Activated naive CD4-positive, alpha-beta T cell treated with anti-CD3 and anti-CD28 coated beads, Interleukin-2, amount 10 ng/mL, durations not matched to agents 7 days and 5 days (primary cell): ENCODE results near the gene HAND1.

Experiments
- CTCF ChIA-PET: fragments of 350-600 bp; sonication (Branson Sonifier 250); formaldehyde crosslinking; loops from one replicate; lab custom pipeline; 2021; ENCODE audit warnings: antibody characterized with exemption; lab: Charles Lee
- DNase-seq: peaks from one replicate; pipeline ENCODE4 v3.0.0-alpha.2; 2020
- H3K27ac Mint-ChIP-seq: one replicate; pipeline ENCODE4 v1.8.0; 2021; ENCODE audit warnings: mild to moderate bottlenecking, moderate library complexity, mixed read lengths
- H3K27me3 Mint-ChIP-seq: one replicate; pipeline ENCODE4 v1.8.0; 2021; ENCODE audit warnings: mild to moderate bottlenecking, mixed read lengths
- H3K36me3 Mint-ChIP-seq: one replicate; pipeline ENCODE4 v1.8.0; 2021; ENCODE audit warnings: mixed read lengths
- H3K4me1 Mint-ChIP-seq: one replicate; pipeline ENCODE4 v1.8.0; 2021; ENCODE audit warnings: mixed read lengths
- H3K4me3 Mint-ChIP-seq: one replicate; pipeline ENCODE4 v1.8.0; 2021; ENCODE audit warnings: mild to moderate bottlenecking, moderate library complexity, mixed read lengths
- H3K9me3 Mint-ChIP-seq: one replicate; pipeline ENCODE4 v1.8.0; 2021; ENCODE audit warnings: mixed read lengths

Gene HAND1

DNA sequence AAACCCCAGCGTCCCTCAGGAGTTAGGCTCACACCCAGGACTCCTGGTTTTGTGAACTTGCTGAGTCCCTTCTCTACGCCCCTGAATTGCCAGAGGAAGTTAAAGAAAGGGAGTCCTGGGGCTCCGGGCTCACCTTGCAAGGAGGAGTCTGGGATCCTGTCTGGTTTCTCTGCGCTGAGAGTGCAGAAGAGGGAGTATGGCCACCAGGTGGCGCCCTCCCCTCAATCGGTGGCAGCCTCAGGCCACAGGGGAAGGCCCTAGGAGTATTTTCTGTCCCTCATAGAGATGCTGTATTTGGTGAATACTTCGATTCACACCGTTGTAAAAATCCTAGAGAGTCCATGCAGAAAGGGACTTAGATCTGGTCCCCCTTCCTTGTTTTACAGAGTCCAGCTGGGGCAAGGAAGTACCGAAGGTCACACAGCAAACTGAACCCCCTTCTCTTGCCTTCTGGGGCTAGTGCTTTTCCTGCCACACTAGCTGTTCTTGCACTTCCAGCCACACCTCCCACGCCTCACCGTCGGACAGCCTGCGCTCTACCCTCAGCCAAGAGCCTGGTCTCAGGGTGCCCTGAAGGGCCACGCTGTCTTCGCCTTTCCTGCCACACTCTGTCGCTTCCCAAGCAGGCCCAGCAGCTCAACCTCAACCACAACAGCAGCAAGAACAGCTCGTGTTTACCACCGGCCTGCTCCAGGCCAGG, 10.2 kb downstream of the HAND1 start:
- no peaks in the 10 kb centered on the region for H3K36me3 Mint-ChIP-seq
- CTCF ChIA-PET = interaction anchor here (0.6 to 3.7 kb wide), 19 partner anchors 10 to 399 kb away, joined by 3 to 25 read pairs (median 3); no protein-coding TSS in a partner anchor
- no peaks in the 10 kb centered on the region for H3K9me3 Mint-ChIP-seq
- H3K27me3 Mint-ChIP-seq = peaks cover 58% of the 10 kb centered on the region
- H3K4me3 Mint-ChIP-seq = no peak overlapping the region
- DNase-seq = peak; percentile 81
- H3K27ac Mint-ChIP-seq = no peak overlapping the region
- peaks cover 4% of the 10 kb centered on the region for H3K4me1 Mint-ChIP-seq

- Mint-ChIP-seq H3K27ac (no peak overlapping the region), H3K4me1 (peaks cover 4% of the 10 kb centered on the region), H3K4me3 (no peak overlapping the region)
Observed at GRCh38 chr5:154466671-154467070, 11.4 kb downstream of the HAND1 start.

DNA sequence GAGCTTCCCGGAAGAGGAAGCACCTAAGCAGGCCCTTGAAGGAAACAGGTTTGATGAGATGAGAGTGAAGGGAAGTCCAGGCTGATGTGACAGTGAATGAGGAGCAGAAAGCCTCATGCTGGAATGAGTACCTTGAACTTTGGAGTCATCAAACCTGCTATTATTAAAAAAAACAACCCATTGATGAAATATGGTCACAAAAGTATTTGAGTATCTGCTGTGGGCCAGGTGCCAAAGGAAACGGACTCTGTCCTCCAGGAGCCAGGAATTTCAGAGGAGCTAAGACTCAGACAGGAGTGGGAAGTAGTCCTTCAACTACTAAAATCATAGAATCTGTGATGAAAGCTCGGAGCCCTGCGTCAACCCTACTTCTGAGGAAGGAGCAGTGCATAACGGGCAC, 11.9 kb downstream of the HAND1 start:
- no peak overlapping the region for H3K4me3 Mint-ChIP-seq
- H3K4me1 Mint-ChIP-seq = no peaks in the 10 kb centered on the region
- no peaks in the 10 kb centered on the region for H3K36me3 Mint-ChIP-seq
- no peak overlapping the region for H3K27ac Mint-ChIP-seq
- DNase-seq = no peak
- no peaks in the 10 kb centered on the region for H3K9me3 Mint-ChIP-seq
- CTCF ChIA-PET = interaction anchor here (1.1 to 3.7 kb wide), 7 partner anchors 17 to 393 kb away, joined by 3 to 25 read pairs (median 6); no protein-coding TSS in a partner anchor
- peaks cover 47% of the 10 kb centered on the region for H3K27me3 Mint-ChIP-seq

More at GRCh38 chr5:154466671-154467070, 11.4 kb downstream of the HAND1 start:
- Mint-ChIP-seq H3K36me3 (no peaks in the 10 kb centered on the region), H3K27me3 (peaks cover 52% of the 10 kb centered on the region), H3K9me3 (no peaks in the 10 kb centered on the region)
- DNase-seq = no peak
- CTCF ChIA-PET = interaction anchor here (0.6 to 3.7 kb wide), 10 partner anchors 15 to 394 kb away, joined by 3 to 25 read pairs (median 4); no protein-coding TSS in a partner anchor

DNA sequence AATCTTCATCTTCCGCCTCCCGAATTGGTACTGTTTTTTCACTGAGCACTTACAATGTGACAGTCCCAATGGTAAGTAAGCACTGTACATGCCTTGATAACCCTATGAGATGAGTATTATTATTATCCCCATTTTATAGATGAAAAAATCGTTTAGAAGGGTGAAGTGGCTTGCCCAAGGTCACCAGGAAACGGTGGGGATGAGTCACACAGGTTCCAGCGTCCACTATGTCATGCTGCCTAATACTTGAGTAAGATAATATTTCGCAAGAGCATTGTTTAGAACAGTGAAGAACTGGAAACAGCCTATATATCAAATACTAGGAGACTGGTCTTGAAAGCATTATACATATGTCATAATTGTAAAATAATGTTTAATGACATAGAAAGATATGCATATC, 12.9 kb downstream of the HAND1 start:
- no peaks in the 10 kb centered on the region for H3K4me1 Mint-ChIP-seq
- no peak for DNase-seq

DNA sequence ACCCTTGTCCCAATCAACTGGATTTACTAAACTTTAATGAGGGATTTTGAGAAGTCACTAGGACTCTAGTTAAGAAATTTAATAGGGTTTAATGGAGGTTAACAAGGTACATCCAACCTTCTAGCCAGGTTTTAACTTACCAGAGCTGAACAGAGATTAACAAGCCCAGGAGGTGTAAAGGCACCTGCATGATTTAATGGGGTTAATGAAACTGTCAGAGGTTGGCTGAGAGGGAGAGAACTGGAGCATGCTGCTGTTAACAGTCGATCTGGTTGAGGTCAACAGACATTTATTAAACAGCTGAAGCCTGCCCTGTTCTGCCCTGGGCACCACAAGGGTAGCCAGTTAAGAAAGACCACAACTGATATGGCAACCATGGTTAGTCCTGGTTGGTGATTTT, 13.6 kb downstream of the HAND1 start:
- no peaks in the 10 kb centered on the region for H3K4me1 Mint-ChIP-seq
- no peak overlapping the region for H3K4me3 Mint-ChIP-seq
- no peaks in the 10 kb centered on the region for H3K9me3 Mint-ChIP-seq
- DNase-seq = no peak
- H3K27me3 Mint-ChIP-seq = peaks cover 31% of the 10 kb centered on the region
- peaks cover 1% of the 10 kb centered on the region for H3K36me3 Mint-ChIP-seq
- CTCF ChIA-PET = interaction anchor here (1.3 kb wide), 1 partner anchor 490 kb away, joined by 3 read pairs; no protein-coding TSS in a partner anchor
- no peak overlapping the region for H3K27ac Mint-ChIP-seq

More for the DNA sequence above, 12.9 kb downstream of the HAND1 start:
- Mint-ChIP-seq H3K36me3 (peaks cover under 1% of the 10 kb centered on the region), H3K4me3 (no peak overlapping the region), H3K27ac (no peak overlapping the region), H3K27me3 (peaks cover 37% of the 10 kb centered on the region), H3K9me3 (no peaks in the 10 kb centered on the region)
- CTCF ChIA-PET = interaction anchor here (1.3 to 3.7 kb wide), 2 partner anchors 147 to 491 kb away, joined by 3 to 25 read pairs; no protein-coding TSS in a partner anchor

GRCh38 chr5:154461531-154461930, 16.5 kb downstream of the HAND1 start:
- no peak overlapping the region for H3K27ac Mint-ChIP-seq
- CTCF ChIA-PET = no interaction called here
- H3K36me3 Mint-ChIP-seq = peaks cover 18% of the 10 kb centered on the region
- H3K9me3 Mint-ChIP-seq = no peaks in the 10 kb centered on the region
- H3K4me3 Mint-ChIP-seq = no peak overlapping the region
- H3K27me3 Mint-ChIP-seq = peaks cover 6% of the 10 kb centered on the region
- no peak for DNase-seq
- H3K4me1 Mint-ChIP-seq = no peaks in the 10 kb centered on the region

- Mint-ChIP-seq H3K36me3 (peaks cover 28% of the 10 kb centered on the region), H3K9me3 (no peaks in the 10 kb centered on the region), H3K27ac (no peak overlapping the region), H3K4me3 (no peak overlapping the region), H3K27me3 (no peaks in the 10 kb centered on the region), H3K4me1 (no peaks in the 10 kb centered on the region)
- CTCF ChIA-PET = no interaction called here
- no peak for DNase-seq
Observed at GRCh38 chr5:154460172-154460571, 17.9 kb downstream of the HAND1 start.

DNA sequence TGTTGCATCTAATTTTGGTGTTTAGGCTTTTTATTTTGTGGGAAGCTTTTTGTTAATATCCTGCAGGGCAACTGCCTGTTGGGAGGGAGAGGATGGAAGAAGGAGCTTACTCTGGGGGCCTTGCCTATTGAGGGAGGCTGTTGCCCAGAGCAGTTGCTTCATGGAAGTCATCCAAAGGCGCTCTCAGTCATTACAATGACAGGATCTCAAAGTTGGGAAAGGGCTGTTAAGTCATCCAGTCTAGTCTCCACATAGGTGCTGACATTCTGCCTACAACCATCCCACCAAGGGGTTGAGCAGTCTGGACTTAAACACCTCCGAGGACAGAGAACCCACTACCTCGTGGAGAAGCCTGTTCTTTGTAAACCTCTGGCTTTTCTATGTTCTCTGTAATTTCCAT, 19.0 kb downstream of the HAND1 start:
- Mint-ChIP-seq H3K27ac (no peak overlapping the region), H3K4me3 (no peak overlapping the region), H3K36me3 (peaks cover 35% of the 10 kb centered on the region), H3K27me3 (no peaks in the 10 kb centered on the region), H3K9me3 (no peaks in the 10 kb centered on the region), H3K4me1 (no peaks in the 10 kb centered on the region)
- no peak for DNase-seq
- CTCF ChIA-PET = interaction anchor here (0.8 kb wide), 1 partner anchor 387 kb away, joined by 3 read pairs; no protein-coding TSS in a partner anchor

GRCh38 chr5:154456540-154456939, 21.5 kb downstream of the HAND1 start:
- DNase-seq = no peak
- H3K27ac Mint-ChIP-seq = no peak overlapping the region
- H3K4me1 Mint-ChIP-seq = no peaks in the 10 kb centered on the region
- H3K27me3 Mint-ChIP-seq = no peaks in the 10 kb centered on the region
- CTCF ChIA-PET = interaction anchor here (1.4 kb wide), 1 partner anchor 12 kb away, joined by 3 read pairs; no protein-coding TSS in a partner anchor
- no peak overlapping the region for H3K4me3 Mint-ChIP-seq
- H3K9me3 Mint-ChIP-seq = no peaks in the 10 kb centered on the region
- H3K36me3 Mint-ChIP-seq = peaks cover 53% of the 10 kb centered on the region

DNA sequence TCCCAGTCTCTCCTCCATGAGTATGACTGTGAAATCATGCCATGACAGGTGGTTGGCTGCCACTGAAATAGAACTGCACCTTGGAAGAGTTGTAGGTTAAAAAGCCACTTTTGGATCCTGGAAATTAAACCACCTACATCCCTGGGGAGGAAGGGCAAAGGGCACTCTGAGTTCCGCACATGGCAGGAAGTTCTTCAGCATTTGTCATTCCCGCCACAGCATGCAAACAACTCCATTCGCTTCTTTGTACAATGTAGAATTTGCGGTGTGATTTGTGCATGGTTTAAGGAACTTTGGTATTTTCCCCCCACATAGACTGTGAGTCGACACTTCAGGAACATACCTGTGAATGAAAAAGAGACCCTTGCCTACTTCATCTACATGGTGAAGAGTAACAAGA, 22.4 kb downstream of the HAND1 start:
- CTCF ChIA-PET = interaction anchor here (1.4 kb wide), 1 partner anchor 13 kb away, joined by 3 read pairs; no protein-coding TSS in a partner anchor
- H3K4me1 Mint-ChIP-seq = peaks cover 3% of the 10 kb centered on the region
- H3K27me3 Mint-ChIP-seq = no peaks in the 10 kb centered on the region
- H3K4me3 Mint-ChIP-seq = no peak overlapping the region
- no peaks in the 10 kb centered on the region for H3K9me3 Mint-ChIP-seq
- H3K27ac Mint-ChIP-seq = peak overlapping the region; percentile 17
- no peak for DNase-seq
- H3K36me3 Mint-ChIP-seq = peaks cover 62% of the 10 kb centered on the region

DNA sequence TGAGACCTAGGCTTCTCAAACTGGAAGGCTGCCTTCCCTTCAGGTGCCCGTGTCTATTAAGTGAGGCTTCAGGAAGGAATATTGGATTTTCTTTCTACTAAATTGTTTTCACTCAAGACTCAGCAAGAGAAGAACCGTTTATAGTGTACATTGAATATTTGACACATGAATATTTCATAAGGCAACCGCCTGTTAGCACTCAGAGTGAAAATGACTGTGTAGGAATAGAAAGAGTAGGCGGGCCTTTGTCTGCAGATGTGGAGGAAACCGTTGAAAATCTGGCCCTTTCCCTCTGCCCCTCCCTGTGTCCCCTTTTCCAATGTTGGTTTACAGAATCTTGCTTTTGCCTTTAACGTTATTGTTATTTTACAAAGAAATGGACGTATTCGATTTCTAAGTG, 26.1 kb downstream of the HAND1 start:
- H3K27ac Mint-ChIP-seq = no peak overlapping the region
- CTCF ChIA-PET = no interaction called here
- no peak for DNase-seq
- H3K9me3 Mint-ChIP-seq = no peaks in the 10 kb centered on the region
- H3K4me3 Mint-ChIP-seq = no peak overlapping the region
- H3K27me3 Mint-ChIP-seq = no peaks in the 10 kb centered on the region
- peaks cover 32% of the 10 kb centered on the region for H3K4me1 Mint-ChIP-seq
- peaks cover 59% of the 10 kb centered on the region for H3K36me3 Mint-ChIP-seq

DNA sequence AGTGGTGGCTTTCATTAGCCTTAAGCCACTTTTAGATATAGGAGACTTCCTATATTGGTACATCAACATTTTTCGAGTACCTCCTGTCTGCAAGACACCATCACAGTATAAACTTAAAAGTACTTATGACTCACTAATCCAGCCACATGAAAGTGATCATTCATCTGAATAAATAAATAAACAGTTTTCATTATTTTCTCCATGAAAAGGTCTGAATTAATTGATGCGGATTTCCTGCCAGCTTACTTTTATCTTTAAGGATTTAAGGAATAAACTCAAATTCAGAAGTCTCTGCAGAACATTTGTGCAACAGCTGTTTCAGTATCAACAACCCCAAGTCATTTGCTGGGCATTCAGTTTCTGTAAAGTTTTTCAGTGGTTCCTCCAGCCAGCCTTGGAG, 28.2 kb downstream of the HAND1 start:
- Mint-ChIP-seq H3K9me3 (no peaks in the 10 kb centered on the region), H3K36me3 (peaks cover 46% of the 10 kb centered on the region), H3K27me3 (no peaks in the 10 kb centered on the region), H3K4me3 (no peak overlapping the region), H3K4me1 (peaks cover 39% of the 10 kb centered on the region), H3K27ac (no peak overlapping the region)
- no peak for DNase-seq
- CTCF ChIA-PET = interaction anchor here (1.6 kb wide), 1 partner anchor 17 kb away, joined by 6 read pairs; no protein-coding TSS in a partner anchor

- Mint-ChIP-seq H3K36me3 (peaks cover 31% of the 10 kb centered on the region), H3K9me3 (no peaks in the 10 kb centered on the region), H3K27me3 (no peaks in the 10 kb centered on the region), H3K27ac (peak overlapping the region; percentile 77), H3K4me1 (peaks cover 46% of the 10 kb centered on the region), H3K4me3 (peak overlapping the region; percentile 91)
- CTCF ChIA-PET = interaction anchor here (1.2 to 2.0 kb wide), 2 partner anchors 374 to 375 kb away, joined by 3 to 7 read pairs; no protein-coding TSS in a partner anchor
- DNase-seq = no peak
Observed at GRCh38 chr5:154447089-154447725, 30.8 kb downstream of the HAND1 start.
